GM12878 (cell line): ENCODE results near the gene FBXW7. TPM values are rescaled to one million over a fixed set of nuclear protein-coding genes. Genes with fewer than 3 reads are reported as not detected.

Source experiments
- ATAC-seq: fragments of 200-7000 bp; cut with Tn5 transposase; 3 replicates; pipeline ENCODE4 v1.9.1; 2020; ENCODE audit warnings: mild to moderate bottlenecking, moderate library complexity
- BruUV-seq: library from RNA; stranded (reverse); fragments of 400-500 nt; replicated peaks from 2 replicates; lab custom pipeline; 2021; lab: Mats Ljungman, UMichigan
- CTCF ChIA-PET: fragments of 300-600 bp; sonication (Branson Sonifier 250); formaldehyde crosslinking; extraction: SDS; loops from one replicate; lab custom pipeline; 2021; ENCODE audit warnings: inconsistent platforms; lab: Yijun Ruan, JAX
- POLR2A ChIA-PET: fragments of 350-600 bp; formaldehyde crosslinking; extraction: SDS; loops from one replicate; lab custom pipeline; 2021; ENCODE audit warnings: inconsistent platforms; lab: Charles Lee
- RAD21 ChIA-PET: fragments of 300-600 bp; sonication (Branson Sonifier 250); formaldehyde crosslinking; loops from one replicate; lab custom pipeline; 2023; ENCODE audit warnings: antibody characterized with exemption; ENCODE audit not compliant: unreplicated experiment; lab: Charles Lee
- SMC1A ChIA-PET: fragments of 300-600 bp; sonication (Branson Sonifier 250); formaldehyde crosslinking; loops from one replicate; lab custom pipeline; 2023; ENCODE audit not compliant: unreplicated experiment, uncharacterized antibody; lab: Charles Lee
- DNase-seq: peaks from one replicate; pipeline ENCODE4 v3.0.0-alpha.2; 2011; ENCODE audit warnings: low read depth, low spot score
- FAIRE-seq: peaks from 3 replicates; lab custom pipeline; 2011; peaks lifted over from hg19 to GRCh38; lab: Jason Lieb, UNC
- H2AFZ ChIP-seq: 2 replicates; pipeline ENCODE4 v1.6.0; 2011; ENCODE audit warnings: low read depth, low read length, control low read depth; ENCODE audit not compliant: control insufficient read depth
- H3K27ac ChIP-seq: 2 replicates; pipeline ENCODE4 v1.5.1; 2011; ENCODE audit warnings: control low read depth; ENCODE audit not compliant: control insufficient read depth, insufficient read depth
- H3K27me3 ChIP-seq, 2 experiments: replicated peaks in 1 of 2; 2 replicates each; pipeline versions ENCODE4 v1.6.0 to v1.6.1; 2011; ENCODE audit warnings: low read length in 1 of 2; ENCODE audit not compliant: control insufficient read depth in 2 of 2, insufficient read depth in 2 of 2
- H3K36me3 ChIP-seq, 2 experiments: 2 replicates each; pipeline ENCODE4 v1.5.1; 2011; ENCODE audit warnings: low read length in 1 of 2; ENCODE audit not compliant: control insufficient read depth in 2 of 2, insufficient read depth in 2 of 2
- H3K4me1 ChIP-seq: 2 replicates; pipeline ENCODE4 v1.6.1; 2011; ENCODE audit warnings: mild to moderate bottlenecking, low read length, moderate library complexity, mixed read lengths; ENCODE audit not compliant: control insufficient read depth, insufficient read depth
- H3K4me2 ChIP-seq: 2 replicates; pipeline ENCODE4 v1.6.0; 2011; ENCODE audit warnings: control low read depth; ENCODE audit not compliant: control insufficient read depth, insufficient read depth
- H3K4me3 ChIP-seq: fragments of 200-600 bp; sonication (generic); 2 replicates; pipeline ENCODE4 v1.5.1; 2016
- H3K79me2 ChIP-seq: 2 replicates; pipeline ENCODE4 v1.6.0; 2011; ENCODE audit warnings: low read length; ENCODE audit not compliant: control insufficient read depth, insufficient read depth
- H3K9ac ChIP-seq: 2 replicates; pipeline ENCODE4 v1.8.0; 2011; ENCODE audit warnings: low read length, control low read depth, mixed read lengths; ENCODE audit not compliant: control insufficient read depth, insufficient read depth
- H3K9me3 ChIP-seq: replicated peaks from 3 replicates; pipeline ENCODE4 v1.5.1; 2011; ENCODE audit warnings: mild to moderate bottlenecking, low read length; ENCODE audit not compliant: control insufficient read depth, insufficient read depth
- H4K20me1 ChIP-seq: 2 replicates; pipeline ENCODE4 v1.6.0; 2011; ENCODE audit not compliant: control insufficient read depth, insufficient read depth
- ATF7 ChIP-seq: fragments of 450-650 bp; IDR thresholded peaks from 2 replicates; pipeline ENCODE4 v1.6.1; 2016; ENCODE audit warnings: low read depth, mild to moderate bottlenecking
- BACH1 ChIP-seq: fragments of 450-650 bp; IDR thresholded peaks from 2 replicates; pipeline ENCODE4 v1.6.1; 2017; ENCODE audit warnings: mild to moderate bottlenecking, borderline replicate concordance
- EZH2 ChIP-seq: IDR thresholded peaks from 2 replicates; pipeline ENCODE4 v1.6.1; 2012; ENCODE audit warnings: low read depth, mild to moderate bottlenecking, control low read depth, inconsistent platforms, low read length, borderline replicate concordance; ENCODE audit not compliant: control insufficient read depth
- GATAD2B ChIP-seq: fragments of 450-650 bp; conservative IDR thresholded peaks from 2 replicates; pipeline ENCODE4 v1.6.1; 2017; ENCODE audit warnings: low read depth, mild to moderate bottlenecking, moderate library complexity
- HCFC1 ChIP-seq: fragments of 150-350 bp; IDR thresholded peaks from 2 replicates; pipeline ENCODE4 v1.6.1; 2014; ENCODE audit warnings: low read length
- IKZF1 ChIP-seq: fragments of 450-650 bp; conservative IDR thresholded peaks from 2 replicates; pipeline ENCODE4 v1.6.1; 2017; ENCODE audit warnings: antibody characterized with exemption, mild to moderate bottlenecking
- MEF2A ChIP-seq: IDR thresholded peaks from 2 replicates; pipeline ENCODE4 v1.6.1; 2011; ENCODE audit warnings: low read depth, mild to moderate bottlenecking, low read length, moderate library complexity; ENCODE audit not compliant: insufficient read depth
- MTA3 ChIP-seq: IDR thresholded peaks from 2 replicates; pipeline ENCODE4 v1.6.1; 2012; ENCODE audit warnings: low read length, inconsistent platforms, borderline replicate concordance
- NBN ChIP-seq: fragments of 450-650 bp; IDR thresholded peaks from 2 replicates; pipeline ENCODE4 v1.6.1; 2016
- NFIC ChIP-seq: IDR thresholded peaks from 2 replicates; pipeline ENCODE4 v1.6.1; 2012; ENCODE audit warnings: low read depth, mild to moderate bottlenecking, inconsistent platforms, low read length, moderate library complexity
- POLR2AphosphoS5 ChIP-seq: IDR thresholded peaks from 2 replicates; pipeline ENCODE4 v1.6.1; 2011; ENCODE audit warnings: mild to moderate bottlenecking, low read length, inconsistent platforms
- SMC3 ChIP-seq: IDR thresholded peaks from 2 replicates; pipeline ENCODE4 v1.6.1; 2011; ENCODE audit warnings: low read length, improper control_type of control experiment, borderline replicate concordance
- SUZ12 ChIP-seq: fragments of 200-600 bp; sonication (generic); IDR thresholded peaks from one replicate; pipeline ENCODE4 v1.6.1; 2018; ENCODE audit warnings: antibody characterized with exemption, mild to moderate bottlenecking; ENCODE audit not compliant: unreplicated experiment
- TCF3 ChIP-seq: IDR thresholded peaks from 2 replicates; pipeline ENCODE4 v1.6.1; 2012; ENCODE audit warnings: low read depth, mild to moderate bottlenecking, low read length, borderline replicate concordance; ENCODE audit not compliant: insufficient read depth
- ZNF622 ChIP-seq: fragments of 450-650 bp; IDR thresholded peaks from 2 replicates; pipeline ENCODE4 v1.6.1; 2017; ENCODE audit warnings: mild to moderate bottlenecking, inconsistent platforms
- ZSCAN29 ChIP-seq: fragments of 450-650 bp; IDR thresholded peaks from 2 replicates; pipeline ENCODE4 v1.6.1; 2017; ENCODE audit warnings: mild to moderate bottlenecking, moderate library complexity
- whole genome bisulfite sequencing: methylation state at CpG from one replicate; pipeline ENCODE4 v1.1.6; 2016; ENCODE audit warnings: low lambda C conversion rate; ENCODE audit not compliant: insufficient replicate concordance, insufficient coverage; ENCODE audit errors: missing lambda C conversion rate; 5-methylcytosine and 5-hydroxymethylcytosine counted together
- in situ Hi-C: fragments of 300-500 bp; cut with MboI; formaldehyde crosslinking; loops from 9 replicates; pipeline ENCODE4 v1.14.3; 2018; ENCODE audit warnings: mixed read lengths
- intact Hi-C: fragments of 100-400 bp; cut with micrococcal nuclease; formaldehyde crosslinking; loops from one replicate; pipeline ENCODE4 v1.14.2; 2022; ENCODE audit not compliant: unreplicated experiment
- polyA plus RNA-seq, 11 experiments: library from polyadenylated mRNA; depleted of rRNA in 4 of 11; unstranded in 6 of 11; stranded (reverse) in 5 of 11; fragments of >200 nt; fragmentation: Nextera tagmentation in 4 of 11; fragmentation: Illumina TruSeq in 1 of 11; extraction: Ambion mirVana in 4 of 11; extraction: Trizol in 1 of 11; gene quantifications; 1 replicate in 1 of 11; 2 replicates in 10 of 11; pipeline versions ENCODE4 v1.2.1 to v1.2.3, GENCODE V29; 2011 to 2016; ENCODE audit warnings: inconsistent platforms in 2 of 11, missing spikeins in 2 of 11, low read depth in 1 of 11
- total RNA-seq, 4 experiments: library from RNA; depleted of rRNA in 3 of 4; stranded (reverse); fragments of >200 nt in 3 of 4; fragmentation: Illumina TruSeq in 1 of 4; extraction: Trizol in 1 of 4; gene quantifications; 2 replicates each; pipeline versions ENCODE4 v1.2.1 to v1.2.3, GENCODE V29; 2013 to 2021
- TF ChIP-seq, protein P1 (sequence below): IDR thresholded peaks from 2 replicates; pipeline ENCODE4 v1.6.1; 2012; ENCODE audit warnings: low read depth, low read length, improper control_type of control experiment
- TF ChIP-seq, protein P2 (sequence below): fragments of 450-650 bp; IDR thresholded peaks from 2 replicates; pipeline ENCODE4 v1.6.1; 2017; ENCODE audit warnings: mild to moderate bottlenecking, low read depth, inconsistent platforms; ENCODE audit not compliant: poor library complexity, severe bottlenecking
- TF ChIP-seq, protein P3 (sequence below): IDR thresholded peaks from 2 replicates; pipeline ENCODE4 v1.6.1; 2011; ENCODE audit warnings: low read depth, mild to moderate bottlenecking, low read length, moderate library complexity, borderline replicate concordance; ENCODE audit errors: extremely low read depth
- TF ChIP-seq, protein P4 (sequence below): IDR thresholded peaks from 2 replicates; pipeline ENCODE4 v1.6.1; 2011; ENCODE audit warnings: low read depth, low read length, improper control_type of control experiment, borderline replicate concordance

The FBXW7 gene
- total and polyA plus RNA-seq, 10 of the 15 experiments (the other 5 are each of a cell fraction or from before 2014, with no cell fraction given) = 35.8 to 118 (median 47.2) TPM

DNA sequence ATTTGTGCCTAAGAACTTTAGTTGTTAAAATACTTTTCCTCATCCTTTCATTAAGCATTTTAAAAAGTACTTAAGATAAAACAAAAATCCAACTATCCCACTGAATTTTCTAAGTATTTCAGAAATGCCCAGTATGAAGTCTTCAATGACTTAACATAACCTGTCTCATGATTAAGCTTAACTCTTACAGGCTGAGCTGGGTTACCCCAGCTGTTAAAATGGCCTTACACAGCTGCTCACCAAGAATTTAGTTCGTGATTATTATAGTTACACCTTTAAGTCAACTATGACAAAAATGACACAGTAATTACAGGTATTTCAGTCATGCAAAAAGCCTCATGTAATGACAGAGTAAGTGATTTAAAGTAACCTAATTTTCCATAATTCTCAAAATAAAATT is 145.7 kb downstream of the FBXW7 start (continued):
- TF ChIP-seq NFIC (no peak), ATF7 (no peak), SMC3 (no peak), NBN (no peak)
- TF ChIP-seq, protein P1, sequence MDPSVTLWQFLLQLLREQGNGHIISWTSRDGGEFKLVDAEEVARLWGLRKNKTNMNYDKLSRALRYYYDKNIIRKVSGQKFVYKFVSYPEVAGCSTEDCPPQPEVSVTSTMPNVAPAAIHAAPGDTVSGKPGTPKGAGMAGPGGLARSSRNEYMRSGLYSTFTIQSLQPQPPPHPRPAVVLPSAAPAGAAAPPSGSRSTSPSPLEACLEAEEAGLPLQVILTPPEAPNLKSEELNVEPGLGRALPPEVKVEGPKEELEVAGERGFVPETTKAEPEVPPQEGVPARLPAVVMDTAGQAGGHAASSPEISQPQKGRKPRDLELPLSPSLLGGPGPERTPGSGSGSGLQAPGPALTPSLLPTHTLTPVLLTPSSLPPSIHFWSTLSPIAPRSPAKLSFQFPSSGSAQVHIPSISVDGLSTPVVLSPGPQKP = no peak

DNA sequence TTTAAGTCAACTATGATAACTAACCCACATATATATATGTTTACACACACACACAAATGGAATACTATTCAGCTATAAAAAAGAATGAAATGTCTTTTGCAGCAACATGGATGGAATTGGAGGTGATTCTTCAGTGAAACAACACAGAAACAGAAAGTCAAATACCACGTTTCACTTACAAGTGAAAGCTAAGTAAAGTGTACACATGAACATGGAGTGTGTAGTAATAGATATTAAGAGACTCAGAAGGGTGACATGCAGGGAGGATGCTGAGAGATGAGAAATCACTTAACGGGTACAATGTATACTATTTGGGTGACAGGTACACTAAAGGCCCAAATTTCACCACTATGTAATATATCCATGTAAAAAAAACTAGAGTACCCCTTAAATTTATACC is 146.5 kb downstream of the FBXW7 start:
- Histone ChIP-seq H3K4me2 (no peak overlapping the region), H3K4me3 (no peak overlapping the region), H3K9me3 (no peaks in the 10 kb centered on the region; the same call in 2 of the 3 replicates), H4K20me1 (no peaks in the 10 kb centered on the region), H3K36me3 (peaks cover 0 to 3% of the 10 kb centered on the region in 2 experiments; a peak in 2 of 4 replicates), H3K9ac (no peak overlapping the region), H2AFZ (no peak overlapping the region), H3K27me3 (no peaks in the 10 kb centered on the region), H3K27ac (no peak overlapping the region), H3K4me1 (no peaks in the 10 kb centered on the region), H3K79me2 (peaks cover 13% of the 10 kb centered on the region)
- 95% methylated on average over 2 of the region's 2 CpGs for WGBS
- FAIRE-seq (no peak), DNase-seq (no peak), ATAC-seq (peak; percentile 52)
- ChIA-PET RAD21 (interaction anchor here (0.6 to 2.9 kb wide), 6 partner anchors 8 to 1267 kb away, joined by 3 to 6 read pairs (median 3); no protein-coding TSS in a partner anchor), CTCF (interaction anchor here (0.9 to 1.8 kb wide), 9 partner anchors 8 to 250 kb away, joined by 3 to 7 read pairs (median 3); no protein-coding TSS in a partner anchor), POLR2A (no interaction called here), SMC1A (interaction anchor here (0.6 to 2.1 kb wide), 16 partner anchors 9 to 590 kb away, joined by 3 to 9 read pairs (median 4); no protein-coding TSS in a partner anchor)
- in situ Hi-C loops = no loop called here
- intact Hi-C loops = loop anchor here (10.0 kb wide), 1 partner anchor 1025 kb away; no protein-coding TSS in a partner anchor
- BruUV-seq = no TSS peak
- TF ChIP-seq TCF3 (no peak), SUZ12 (no peak), GATAD2B (no peak), EZH2 (no peak), ZSCAN29 (no peak), IKZF1 (no peak), ZNF622 (no peak), MTA3 (no peak), BACH1 (no peak), POLR2AphosphoS5 (no peak), MEF2A (no peak), HCFC1 (no peak)
- TF ChIP-seq, protein P2, sequence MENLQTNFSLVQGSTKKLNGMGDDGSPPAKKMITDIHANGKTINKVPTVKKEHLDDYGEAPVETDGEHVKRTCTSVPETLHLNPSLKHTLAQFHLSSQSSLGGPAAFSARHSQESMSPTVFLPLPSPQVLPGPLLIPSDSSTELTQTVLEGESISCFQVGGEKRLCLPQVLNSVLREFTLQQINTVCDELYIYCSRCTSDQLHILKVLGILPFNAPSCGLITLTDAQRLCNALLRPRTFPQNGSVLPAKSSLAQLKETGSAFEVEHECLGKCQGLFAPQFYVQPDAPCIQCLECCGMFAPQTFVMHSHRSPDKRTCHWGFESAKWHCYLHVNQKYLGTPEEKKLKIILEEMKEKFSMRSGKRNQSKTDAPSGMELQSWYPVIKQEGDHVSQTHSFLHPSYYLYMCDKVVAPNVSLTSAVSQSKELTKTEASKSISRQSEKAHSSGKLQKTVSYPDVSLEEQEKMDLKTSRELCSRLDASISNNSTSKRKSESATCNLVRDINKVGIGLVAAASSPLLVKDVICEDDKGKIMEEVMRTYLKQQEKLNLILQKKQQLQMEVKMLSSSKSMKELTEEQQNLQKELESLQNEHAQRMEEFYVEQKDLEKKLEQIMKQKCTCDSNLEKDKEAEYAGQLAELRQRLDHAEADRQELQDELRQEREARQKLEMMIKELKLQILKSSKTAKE = no peak
- TF ChIP-seq, protein P3, sequence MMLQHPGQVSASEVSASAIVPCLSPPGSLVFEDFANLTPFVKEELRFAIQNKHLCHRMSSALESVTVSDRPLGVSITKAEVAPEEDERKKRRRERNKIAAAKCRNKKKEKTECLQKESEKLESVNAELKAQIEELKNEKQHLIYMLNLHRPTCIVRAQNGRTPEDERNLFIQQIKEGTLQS = no peak
- TF ChIP-seq, protein P4, sequence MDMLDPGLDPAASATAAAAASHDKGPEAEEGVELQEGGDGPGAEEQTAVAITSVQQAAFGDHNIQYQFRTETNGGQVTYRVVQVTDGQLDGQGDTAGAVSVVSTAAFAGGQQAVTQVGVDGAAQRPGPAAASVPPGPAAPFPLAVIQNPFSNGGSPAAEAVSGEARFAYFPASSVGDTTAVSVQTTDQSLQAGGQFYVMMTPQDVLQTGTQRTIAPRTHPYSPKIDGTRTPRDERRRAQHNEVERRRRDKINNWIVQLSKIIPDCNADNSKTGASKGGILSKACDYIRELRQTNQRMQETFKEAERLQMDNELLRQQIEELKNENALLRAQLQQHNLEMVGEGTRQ = no peak
